ENCODE results near the gene CPLX1. TPM values are rescaled to one million over a fixed set of nuclear protein-coding genes. Genes with fewer than 3 reads are reported as not detected.

Gene CPLX1
- total RNA-seq, 4 donors from 2014 or later = 0.34 to 3.8 (median 0.74) TPM

GRCh38 chr4:830601-831482 is 4.9 kb upstream of the CPLX1 start:
- no peak for TF ChIP-seq CTCF (IDR thresholded peaks at IDR 0.05; ENCODE audit: low read depth)

DNA sequence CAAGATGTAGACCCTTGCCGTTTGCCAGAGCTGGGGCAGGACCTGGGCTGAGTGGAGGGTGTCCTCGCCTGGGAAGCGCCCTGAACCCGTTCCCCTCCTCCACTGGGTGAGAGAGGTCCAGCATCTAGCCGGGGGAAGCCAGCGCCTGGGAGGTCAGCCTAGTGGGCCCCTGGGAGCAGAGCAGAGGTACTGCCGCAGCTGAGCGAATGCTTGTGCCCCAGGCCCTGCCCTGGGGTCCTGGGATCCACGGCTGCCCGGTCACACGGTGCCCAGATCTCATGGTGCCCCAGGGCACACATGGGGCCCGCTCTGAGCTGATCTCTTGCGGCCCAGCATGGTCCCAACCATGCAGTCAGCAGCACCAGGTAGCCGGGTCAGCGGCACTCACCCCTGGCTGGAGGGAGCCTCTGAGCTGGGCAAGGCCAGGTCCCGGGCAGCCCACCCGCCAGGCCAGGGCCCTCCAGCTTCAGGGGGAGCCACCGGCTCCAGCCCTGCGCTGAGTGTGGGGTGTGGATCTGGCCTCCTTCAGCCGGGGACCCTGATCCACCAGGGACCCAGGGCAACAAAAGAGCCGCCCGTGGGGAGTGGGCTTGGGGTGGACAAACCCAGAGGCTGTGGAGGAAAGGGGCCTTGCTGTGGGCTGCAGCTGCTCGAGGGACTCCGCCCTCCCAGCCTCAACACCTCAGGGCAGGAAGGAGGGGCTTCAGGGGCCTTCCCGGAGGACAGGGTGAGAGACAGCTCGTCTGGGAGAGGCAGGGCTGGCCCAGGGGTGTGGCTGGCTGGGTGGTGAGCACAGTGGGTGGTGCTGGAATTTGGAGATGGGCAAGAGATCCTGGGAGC is 4.1 kb upstream of the CPLX1 start:
- TF ChIP-seq CTCF (IDR thresholded peaks at IDR 0.05; ENCODE audit: low read depth) = no peak

DNA sequence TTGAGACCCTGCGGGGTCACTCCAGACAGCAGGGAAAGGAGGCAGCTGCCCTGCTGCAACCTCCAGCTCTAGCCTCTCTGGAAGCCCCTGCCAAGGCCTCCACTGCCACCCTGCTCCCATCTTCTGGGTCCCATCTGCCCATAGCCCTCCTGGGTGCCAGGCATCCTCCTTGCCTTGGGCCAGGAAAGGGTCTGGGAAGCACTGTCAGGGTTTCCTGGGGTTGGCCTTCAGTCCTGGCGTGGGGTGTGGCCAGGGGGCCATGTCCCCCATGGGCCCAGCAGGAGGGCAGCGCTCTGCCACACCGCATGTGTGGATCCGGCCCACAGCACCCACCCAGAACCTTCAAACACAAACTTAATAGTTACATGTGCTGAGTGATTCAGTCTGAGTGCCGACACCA is 3.4 kb upstream of the CPLX1 start:
- no peak for TF ChIP-seq CTCF (IDR thresholded peaks at IDR 0.05; ENCODE audit: low read depth)

GRCh38 chr4:828641-829271 is 2.8 kb upstream of the CPLX1 start:
- no peak for TF ChIP-seq CTCF (IDR thresholded peaks at IDR 0.05; ENCODE audit: low read depth)

DNA sequence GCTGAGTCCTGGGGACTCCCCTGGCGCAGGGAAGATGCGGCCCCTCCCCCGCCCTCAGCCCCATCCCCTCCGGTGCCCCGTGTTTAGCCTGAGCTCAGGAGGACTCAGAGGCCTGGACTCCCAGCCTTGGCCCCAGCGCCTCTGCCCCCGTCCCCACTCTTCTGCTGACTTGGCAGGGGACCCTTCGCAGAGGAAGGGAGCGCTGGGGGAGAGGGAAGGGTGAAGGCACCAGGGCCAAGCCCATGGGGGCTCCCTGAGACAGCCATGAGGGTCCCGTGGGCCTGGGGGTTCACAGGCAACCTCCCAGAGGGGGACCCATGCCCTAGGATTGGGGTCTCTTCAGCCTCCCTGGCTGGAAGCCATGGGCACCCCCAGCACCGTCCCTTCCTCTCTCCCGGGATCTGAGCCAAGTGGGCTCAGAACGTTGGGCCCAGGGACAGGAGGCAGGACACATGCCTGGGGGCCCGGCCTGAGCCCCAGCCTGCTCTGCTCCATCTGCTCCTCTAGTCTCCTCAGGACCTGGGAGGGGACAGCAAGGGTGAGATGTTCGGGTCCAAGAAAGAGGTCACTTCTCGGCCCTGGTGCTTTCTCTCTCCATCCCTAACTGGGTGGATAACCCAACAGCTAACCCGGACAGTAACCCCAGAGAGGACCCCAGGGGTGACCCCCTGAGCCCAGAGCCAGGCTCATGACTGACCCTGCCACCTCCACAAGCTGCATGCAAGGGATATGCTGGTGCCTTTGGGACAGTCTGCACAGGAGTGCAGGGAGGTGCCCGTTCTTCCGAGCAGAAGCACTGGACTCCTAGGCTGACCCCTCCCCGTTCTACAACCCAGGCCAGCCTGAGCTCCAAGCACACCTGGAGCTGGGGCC is 1.5 kb upstream of the CPLX1 start:
- no peak for TF ChIP-seq CTCF (IDR thresholded peaks at IDR 0.05; ENCODE audit: low read depth)

GRCh38 chr4:826508-827208 is 729 bp upstream of the CPLX1 start:
- no peak for TF ChIP-seq CTCF (IDR thresholded peaks at IDR 0.05; ENCODE audit: low read depth)

Data from subcutaneous adipose tissue (tissue), 4 donors.